GM19397 (cell line): ENCODE measurements around the gene NELFA.

ENCODE experiments used
- ATAC-seq: cut with Tn5 transposase; IDR thresholded peaks from one replicate; pipeline ENCODE4 v1.9.1; 2021; ENCODE audit warnings: mild to moderate bottlenecking, moderate library complexity; ENCODE audit not compliant: unreplicated experiment

The NELFA gene

GRCh38 chr4:1940566-1940965 lies 68.2 kb downstream of the NELFA start:
- ATAC-seq: no peak

GRCh38 chr4:1939664-1940509 lies 68.9 kb downstream of the NELFA start:
- no peak for ATAC-seq

GRCh38 chr4:1938027-1938426 lies 70.7 kb downstream of the NELFA start:
- no peak for ATAC-seq

- ATAC-seq: no peak
These were observed 71.2 kb downstream of the NELFA start for GRCh38 chr4:1937550-1937949.

- no peak for ATAC-seq
These were observed 75.1 kb downstream of the NELFA start for GRCh38 chr4:1933700-1934099.

- ATAC-seq: no peak
These were observed 76.0 kb downstream of the NELFA start for GRCh38 chr4:1932736-1933135.
